ENCODE data around the gene AKR1D1. TPM values are rescaled to one million over a fixed set of nuclear protein-coding genes. Genes with fewer than 3 reads are reported as not detected.

Gene AKR1D1
- total and polyA plus RNA-seq, 2 donors (not counting 1 experiment from before 2014, with no cell fraction given) = not detected

GRCh38 chr7:138032770-138033169 is 43.5 kb upstream of the AKR1D1 start:
- Mint-ChIP-seq H3K27me3 (peaks cover 4% of the 10 kb centered on the region), H3K27ac (no peak overlapping the region), H3K9me3 (ENCODE audit: insufficient read depth) (peaks cover 3% of the 10 kb centered on the region), H3K4me1 (peaks cover 57% of the 10 kb centered on the region), H3K4me3 (no peak overlapping the region)
- H3K9me3 ChIP-seq (ENCODE audit: control extremely low read depth in 1 of 3, control insufficient read depth in 2 of 3, insufficient read depth in 1 of 3, low read length in 2 of 3) = peaks cover 0 to 10% (median 0%) of the 10 kb centered on the region in 3 donors
- H3K27me3 ChIP-seq (replicated peaks in 1 of 4; ENCODE audit: control extremely low read depth in 1 of 4, control insufficient read depth in 3 of 4, insufficient read depth in 4 of 4, low read length in 3 of 4) = no peaks in the 10 kb centered on the region
- ATAC-seq (ENCODE audit: low read depth) = no peak
- peak overlapping the region; percentile 51 for H2AFZ ChIP-seq (ENCODE audit: insufficient read depth, low read depth, low read length, poor library complexity, severe bottlenecking)
- intact Hi-C loops (cut with micrococcal nuclease) = no loop called here
- no peak overlapping the region for H3K9ac ChIP-seq (ENCODE audit: low read length)
- no peaks in the 10 kb centered on the region for H3K36me3 ChIP-seq (replicated peaks in 1 of 2; ENCODE audit: control extremely low read depth in 1 of 2, control insufficient read depth in 1 of 2, extremely low read depth in 1 of 2, insufficient read depth in 2 of 2, low read length in 1 of 2)
- H3K79me2 ChIP-seq (ENCODE audit: control insufficient read depth, insufficient read depth, low read length) = no peaks in the 10 kb centered on the region
- H3K27ac ChIP-seq (ENCODE audit: low read length in 2 of 2) = peak overlapping the region in 1 of 2 donors; percentile 48
- H3K4me2 ChIP-seq (replicated peaks; ENCODE audit: low read depth, low read length, poor library complexity, severe bottlenecking) = no peak overlapping the region
- DNase-seq = no peak
- H4K20me1 ChIP-seq (ENCODE audit: control insufficient read depth, insufficient read depth, low read length, poor library complexity, severe bottlenecking) = no peaks in the 10 kb centered on the region
- TF ChIP-seq CTCF (IDR thresholded peaks at IDR 0.05) (no peak), EZH2 (IDR thresholded peaks at IDR 0.05; ENCODE audit: borderline replicate concordance, insufficient read depth, low read depth, low read length, poor library complexity, severe bottlenecking) (no peak)
- ChIA-PET CTCF (interaction anchor here (0.7 to 1.6 kb wide), 3 partner anchors 8 to 133 kb away, joined by 3 to 4 read pairs (median 3); no protein-coding TSS in a partner anchor), POLR2A (no interaction called here)
- WGBS (ENCODE audit: insufficient coverage) = 100% methylated on average over 2 of the region's 3 CpGs
- H3K4me3 ChIP-seq (ENCODE audit: control extremely low read depth in 1 of 5, extremely low read depth in 1 of 5, insufficient read depth in 1 of 5, low read depth in 2 of 5, low read length in 4 of 5) = no peak overlapping the region
- peaks cover 49 to 64% of the 10 kb centered on the region in 2 donors for H3K4me1 ChIP-seq (ENCODE audit: control insufficient read depth in 2 of 2, insufficient read depth in 2 of 2, low read length in 2 of 2)

DNA sequence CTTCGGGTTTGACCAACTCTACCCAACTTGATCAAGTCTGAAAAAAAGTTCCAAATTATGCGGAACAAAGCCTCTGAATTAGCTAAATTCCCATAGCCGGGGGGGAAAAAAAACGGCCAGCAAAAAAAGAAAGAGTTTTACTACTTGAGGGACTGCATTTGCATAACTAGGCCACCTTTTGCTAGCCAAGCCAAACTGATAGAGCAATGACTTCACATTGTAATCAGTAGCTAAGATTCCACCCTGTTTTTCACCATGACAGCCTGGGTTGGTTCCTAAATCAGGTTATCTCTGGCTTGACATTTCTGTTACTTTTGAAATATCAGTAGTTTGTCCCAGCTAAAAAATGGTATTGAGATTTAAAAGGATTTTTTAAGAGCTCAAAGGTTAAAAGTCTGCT is 43.0 kb upstream of the AKR1D1 start:
- ChIA-PET POLR2A (no interaction called here), CTCF (interaction anchor here (0.9 to 1.6 kb wide), 2 partner anchors 8 to 133 kb away, joined by 3 to 4 read pairs; no protein-coding TSS in a partner anchor)
- peaks cover 0 to 10% (median 0%) of the 10 kb centered on the region in 3 donors for H3K9me3 ChIP-seq (ENCODE audit: control extremely low read depth in 1 of 3, control insufficient read depth in 2 of 3, insufficient read depth in 1 of 3, low read length in 2 of 3)
- WGBS (ENCODE audit: insufficient coverage) = 100% methylated on average over 1 of the region's 4 CpGs
- no peak overlapping the region for H3K4me3 Mint-ChIP-seq
- no peak for DNase-seq
- H3K4me3 ChIP-seq (ENCODE audit: control extremely low read depth in 1 of 5, extremely low read depth in 1 of 5, insufficient read depth in 1 of 5, low read depth in 2 of 5, low read length in 4 of 5) = no peak overlapping the region
- no peak for TF ChIP-seq CTCF (IDR thresholded peaks at IDR 0.05)
- TF ChIP-seq EZH2 (IDR thresholded peaks at IDR 0.05; ENCODE audit: borderline replicate concordance, insufficient read depth, low read depth, low read length, poor library complexity, severe bottlenecking) = no peak
- no peaks in the 10 kb centered on the region for H3K27me3 ChIP-seq (replicated peaks in 1 of 4; ENCODE audit: control extremely low read depth in 1 of 4, control insufficient read depth in 3 of 4, insufficient read depth in 4 of 4, low read length in 3 of 4)
- H3K4me1 Mint-ChIP-seq = peaks cover 52% of the 10 kb centered on the region
- H2AFZ ChIP-seq (ENCODE audit: insufficient read depth, low read depth, low read length, poor library complexity, severe bottlenecking) = peak overlapping the region; percentile 51
- no peaks in the 10 kb centered on the region for H3K36me3 ChIP-seq (replicated peaks in 1 of 2; ENCODE audit: control extremely low read depth in 1 of 2, control insufficient read depth in 1 of 2, extremely low read depth in 1 of 2, insufficient read depth in 2 of 2, low read length in 1 of 2)
- peak overlapping the region; percentile 18 for H3K4me2 ChIP-seq (replicated peaks; ENCODE audit: low read depth, low read length, poor library complexity, severe bottlenecking)
- no peak for ATAC-seq (ENCODE audit: low read depth)
- H3K27ac Mint-ChIP-seq = no peak overlapping the region
- H3K79me2 ChIP-seq (ENCODE audit: control insufficient read depth, insufficient read depth, low read length) = no peaks in the 10 kb centered on the region
- intact Hi-C loops (cut with micrococcal nuclease) = no loop called here
- H3K9me3 Mint-ChIP-seq (ENCODE audit: insufficient read depth) = peaks cover 3% of the 10 kb centered on the region
- peaks cover 45 to 59% of the 10 kb centered on the region in 2 donors for H3K4me1 ChIP-seq (ENCODE audit: control insufficient read depth in 2 of 2, insufficient read depth in 2 of 2, low read length in 2 of 2)
- H3K27ac ChIP-seq (ENCODE audit: low read length in 2 of 2) = peak overlapping the region in 1 of 2 donors; percentile 48
- H3K27me3 Mint-ChIP-seq = peaks cover 4% of the 10 kb centered on the region
- H3K9ac ChIP-seq (ENCODE audit: low read length) = no peak overlapping the region
- H4K20me1 ChIP-seq (ENCODE audit: control insufficient read depth, insufficient read depth, low read length, poor library complexity, severe bottlenecking) = no peaks in the 10 kb centered on the region

Data from B cell (primary cell).